NCI-H524 (cell line): Measurements from ENCODE around the gene LAIR2.

ENCODE experiments used
- DNase-seq, 2 experiments: peaks; one replicate each; lab custom pipeline; 2025; lab: John Stamatoyannopoulos, UW

Gene LAIR2

GRCh38 chr19:54534156-54534555 is 31.5 kb downstream of the LAIR2 start:
- DNase-seq = no peak

GRCh38 chr19:54535601-54536000 is 33.0 kb downstream of the LAIR2 start:
- DNase-seq = no peak

GRCh38 chr19:54536956-54537355 is 34.3 kb downstream of the LAIR2 start:
- no peak for DNase-seq

GRCh38 chr19:54541712-54542111 is 39.1 kb downstream of the LAIR2 start:
- no peak for DNase-seq

GRCh38 chr19:54548806-54549205 is 46.2 kb downstream of the LAIR2 start:
- DNase-seq = no peak

- no peak for DNase-seq
These were observed 46.6 kb downstream of the LAIR2 start for GRCh38 chr19:54549224-54549623.

GRCh38 chr19:54551293-54551692 is 48.7 kb downstream of the LAIR2 start:
- DNase-seq = no peak

- no peak for DNase-seq
These were observed 49.6 kb downstream of the LAIR2 start for GRCh38 chr19:54551950-54552912.

GRCh38 chr19:54552913-54553310 is 50.3 kb downstream of the LAIR2 start:
- no peak for DNase-seq

GRCh38 chr19:54554006-54554405 is 51.4 kb downstream of the LAIR2 start:
- no peak for DNase-seq

- no peak for DNase-seq
These were observed 52.3 kb downstream of the LAIR2 start for GRCh38 chr19:54554896-54555295.

- no peak for DNase-seq
These were observed 53.6 kb downstream of the LAIR2 start for GRCh38 chr19:54556194-54556593.

- DNase-seq = no peak
These were observed 55.7 kb downstream of the LAIR2 start for GRCh38 chr19:54558339-54558738.
